HG03196 (cell line): ENCODE measurements around the gene CCDC187.

Experiments used
- ATAC-seq: cut with Tn5 transposase; IDR thresholded peaks from one replicate; pipeline ENCODE4 v1.9.1; 2021; ENCODE audit not compliant: unreplicated experiment

Gene CCDC187

GRCh38 chr9:136230773-136231172 lies 73.1 kb downstream of the CCDC187 start:
- ATAC-seq, result no peak

GRCh38 chr9:136230365-136230764 lies 73.5 kb downstream of the CCDC187 start:
- no peak for ATAC-seq

- no peak for ATAC-seq
Measured at GRCh38 chr9:136229096-136230065, 74.5 kb downstream of the CCDC187 start.

GRCh38 chr9:136228107-136228875 lies 75.6 kb downstream of the CCDC187 start:
- no peak for ATAC-seq

- ATAC-seq, result no peak
Measured at GRCh38 chr9:136226680-136227407, 77.0 kb downstream of the CCDC187 start.

GRCh38 chr9:136225748-136226679 lies 77.9 kb downstream of the CCDC187 start:
- ATAC-seq, result peak; percentile 42

GRCh38 chr9:136225366-136225747 lies 78.5 kb downstream of the CCDC187 start:
- peak; percentile 50 for ATAC-seq

- ATAC-seq, result no peak
Measured at GRCh38 chr9:136223871-136224640, 79.8 kb downstream of the CCDC187 start.

GRCh38 chr9:136222906-136223285 lies 81.0 kb downstream of the CCDC187 start:
- ATAC-seq, result no peak

- no peak for ATAC-seq
Measured at GRCh38 chr9:136222166-136222905, 81.6 kb downstream of the CCDC187 start.

- ATAC-seq, result no peak
Measured at GRCh38 chr9:136220017-136220729, 83.7 kb downstream of the CCDC187 start.

- ATAC-seq, result no peak
Measured at GRCh38 chr9:136219276-136219675, 84.6 kb downstream of the CCDC187 start.

GRCh38 chr9:136218673-136219072 lies 85.2 kb downstream of the CCDC187 start:
- no peak for ATAC-seq

- no peak for ATAC-seq
Measured at GRCh38 chr9:136218271-136218670, 85.6 kb downstream of the CCDC187 start.

- no peak for ATAC-seq
Measured at GRCh38 chr9:136216541-136217244, 87.2 kb downstream of the CCDC187 start.

- no peak for ATAC-seq
Measured at GRCh38 chr9:136213733-136214132, 90.2 kb downstream of the CCDC187 start.

GRCh38 chr9:136212345-136212950 lies 91.4 kb downstream of the CCDC187 start:
- ATAC-seq, result no peak
